AG04450 (cell line): ENCODE results near the gene LCNL1. TPM values are rescaled to one million over a fixed set of nuclear protein-coding genes. Genes with fewer than 3 reads are reported as not detected.

Source experiments
- CTCF ChIA-PET: fragments of 300-600, 350-600 bp; formaldehyde crosslinking; extraction: SDS; loops from one replicate; lab custom pipeline; 2022; ENCODE audit warnings: antibody characterized with exemption, inconsistent platforms; lab: Charles Lee
- POLR2A ChIA-PET: fragments of 350-600 bp; formaldehyde crosslinking; extraction: SDS; loops from one replicate; lab custom pipeline; 2021; ENCODE audit warnings: antibody characterized with exemption, inconsistent platforms; lab: Yijun Ruan, JAX
- DNase-seq: peaks from one replicate; pipeline ENCODE4 v3.0.0-alpha.2; 2011; ENCODE audit warnings: low read depth, low spot score
- H3K27ac ChIP-seq: one replicate; pipeline ENCODE4 v1.5.1; 2012; ENCODE audit warnings: low read depth, low read length, control low read depth
- H3K27me3 ChIP-seq: one replicate; pipeline ENCODE4 v1.6.0; 2012; ENCODE audit warnings: low read length; ENCODE audit not compliant: control insufficient read depth, insufficient read depth
- H3K4me3 ChIP-seq: 2 replicates; pipeline ENCODE4 v1.5.1; 2011; ENCODE audit warnings: mild to moderate bottlenecking, low read depth, low read length, control low read depth
- H3K9me3 ChIP-seq: 2 replicates; pipeline ENCODE4 v1.5.1; 2012; ENCODE audit warnings: low read length; ENCODE audit not compliant: control insufficient read depth, insufficient read depth
- polyA plus RNA-seq: library from polyadenylated mRNA; depleted of rRNA; stranded (reverse); fragments of >200 nt; gene quantifications from 2 replicates; pipeline ENCODE4 v1.2.3, GENCODE V29; 2011
- TF ChIP-seq, protein P1 (sequence below): IDR thresholded peaks from 2 replicates; pipeline ENCODE4 v1.5.1; 2011; ENCODE audit warnings: low read depth, low read length, control low read depth, inconsistent platforms

The LCNL1 gene
- polyA plus RNA-seq, 1 experiment, result 1.5 TPM

DNA sequence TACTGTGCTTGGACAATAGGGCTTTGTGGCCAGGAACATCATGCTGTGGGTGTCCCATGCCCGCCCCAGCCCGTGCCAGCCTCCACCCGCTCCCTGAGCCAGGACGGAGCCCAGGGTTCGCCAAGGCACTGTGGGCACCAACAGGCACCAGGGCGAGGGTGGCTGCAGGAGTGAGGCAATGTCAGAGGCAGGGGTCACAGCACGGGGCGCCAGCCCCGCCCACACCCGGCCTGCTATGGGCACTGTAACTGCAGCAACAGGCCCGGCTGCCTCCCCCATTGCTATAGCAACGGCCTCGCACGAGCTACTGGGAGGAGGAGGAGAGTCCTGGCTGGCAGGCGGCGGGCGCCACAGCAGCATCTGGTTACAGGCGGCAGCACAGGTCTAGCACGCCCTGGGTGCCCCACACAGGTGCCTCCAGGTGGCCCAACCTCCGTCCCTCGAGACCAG is 42.7 kb downstream of the LCNL1 start:
- POLR2A ChIA-PET, result no interaction called here
- CTCF ChIA-PET, result interaction anchor here (0.7 to 1.1 kb wide), 3 partner anchors 9 to 77 kb away, joined by 3 to 7 read pairs (median 3); no protein-coding TSS in a partner anchor
- Histone ChIP-seq H3K27ac (no peak overlapping the region), H3K4me3 (no peak overlapping the region), H3K9me3 (peaks cover 13% of the 10 kb centered on the region; the same call in 1 of the 2 replicates), H3K27me3 (no peaks in the 10 kb centered on the region)
- TF ChIP-seq, protein P1, sequence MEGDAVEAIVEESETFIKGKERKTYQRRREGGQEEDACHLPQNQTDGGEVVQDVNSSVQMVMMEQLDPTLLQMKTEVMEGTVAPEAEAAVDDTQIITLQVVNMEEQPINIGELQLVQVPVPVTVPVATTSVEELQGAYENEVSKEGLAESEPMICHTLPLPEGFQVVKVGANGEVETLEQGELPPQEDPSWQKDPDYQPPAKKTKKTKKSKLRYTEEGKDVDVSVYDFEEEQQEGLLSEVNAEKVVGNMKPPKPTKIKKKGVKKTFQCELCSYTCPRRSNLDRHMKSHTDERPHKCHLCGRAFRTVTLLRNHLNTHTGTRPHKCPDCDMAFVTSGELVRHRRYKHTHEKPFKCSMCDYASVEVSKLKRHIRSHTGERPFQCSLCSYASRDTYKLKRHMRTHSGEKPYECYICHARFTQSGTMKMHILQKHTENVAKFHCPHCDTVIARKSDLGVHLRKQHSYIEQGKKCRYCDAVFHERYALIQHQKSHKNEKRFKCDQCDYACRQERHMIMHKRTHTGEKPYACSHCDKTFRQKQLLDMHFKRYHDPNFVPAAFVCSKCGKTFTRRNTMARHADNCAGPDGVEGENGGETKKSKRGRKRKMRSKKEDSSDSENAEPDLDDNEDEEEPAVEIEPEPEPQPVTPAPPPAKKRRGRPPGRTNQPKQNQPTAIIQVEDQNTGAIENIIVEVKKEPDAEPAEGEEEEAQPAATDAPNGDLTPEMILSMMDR, result no peak
- no peak for DNase-seq

DNA sequence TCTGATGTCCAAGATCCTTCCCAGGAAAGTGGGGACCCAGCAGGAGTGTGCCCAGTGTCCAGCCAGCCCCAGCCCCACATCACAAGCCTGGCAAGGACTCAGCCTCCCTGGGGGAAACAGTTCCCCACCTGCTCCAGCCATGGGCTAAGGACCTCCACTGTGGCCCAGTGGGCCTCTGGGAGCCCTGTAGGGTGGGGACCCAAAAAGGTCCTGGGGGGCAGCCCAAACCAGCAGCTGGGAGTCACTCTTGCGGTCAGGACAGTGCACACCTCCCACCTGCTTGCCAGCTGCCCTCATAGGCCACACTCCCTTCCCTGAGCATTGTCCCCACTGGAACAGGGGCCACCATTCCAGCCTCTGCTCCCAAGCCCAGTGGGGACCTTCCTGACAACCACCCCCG is 43.6 kb downstream of the LCNL1 start:
- CTCF ChIA-PET, result interaction anchor here (0.7 to 1.1 kb wide), 3 partner anchors 8 to 23 kb away, joined by 3 to 7 read pairs (median 3); no protein-coding TSS in a partner anchor
- POLR2A ChIA-PET, result no interaction called here
- TF ChIP-seq, protein P1, result no peak
- Histone ChIP-seq H3K27ac (no peak overlapping the region), H3K9me3 (peaks cover 10% of the 10 kb centered on the region; the same call in 1 of the 2 replicates), H3K4me3 (no peak overlapping the region), H3K27me3 (no peaks in the 10 kb centered on the region)
- no peak for DNase-seq

DNA sequence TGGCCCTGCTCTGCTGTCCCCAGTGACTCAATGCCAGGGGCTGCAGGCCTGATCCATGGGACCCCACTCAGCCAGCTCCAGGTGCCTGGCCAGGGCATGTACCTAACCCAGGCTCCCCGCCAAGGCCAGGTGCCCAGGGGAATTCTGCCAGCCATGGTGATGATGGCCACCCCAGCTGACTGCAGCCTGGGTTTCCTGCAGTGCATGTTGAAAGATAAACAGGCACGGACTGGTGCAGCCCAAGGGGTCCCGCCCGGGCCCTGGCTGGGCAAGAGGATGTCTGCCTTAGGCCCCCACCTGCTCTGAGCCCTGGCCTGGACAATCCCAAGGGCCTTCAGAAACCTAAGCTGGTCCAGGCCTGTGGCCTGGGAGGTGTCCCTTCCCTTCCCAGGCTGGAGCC is 44.0 kb downstream of the LCNL1 start:
- CTCF ChIA-PET, result interaction anchor here (0.7 kb wide), 1 partner anchor 11 kb away, joined by 3 read pairs; no protein-coding TSS in a partner anchor
- Histone ChIP-seq H3K27me3 (no peaks in the 10 kb centered on the region), H3K9me3 (peaks cover 6% of the 10 kb centered on the region; the same call in 1 of the 2 replicates), H3K27ac (no peak overlapping the region), H3K4me3 (peak overlapping the region; percentile 58)
- no peak for DNase-seq
- POLR2A ChIA-PET, result no interaction called here
- TF ChIP-seq, protein P1, result no peak

GRCh38 chr9:137027369-137028262 is 44.8 kb downstream of the LCNL1 start, which contains the start of gene ABCA2:
ABCA2 (minus strand) TSS chr9:137028237; CDS start chr9:137028140, 97 bp downstream.
- Histone ChIP-seq H3K27me3 (no peaks in the 10 kb centered on the region), H3K27ac (no peak within 1 kb of the TSS), H3K4me3 (peak within 1 kb of the TSS; percentile 59), H3K9me3 (no peaks in the 10 kb centered on the region; the same call in 1 of the 2 replicates)
- CTCF ChIA-PET, result no interaction called here
- TF ChIP-seq, protein P1, result no peak
- POLR2A ChIA-PET, result no interaction called here
- no peak for DNase-seq
